ENCODE measurements around the gene ZDBF2.
"Not testable (repeated sequence)": the region's sequence is repeated elsewhere in the genome, so short reads cannot be mapped to it uniquely, and the experiment has no call there.

Gene ZDBF2

DNA sequence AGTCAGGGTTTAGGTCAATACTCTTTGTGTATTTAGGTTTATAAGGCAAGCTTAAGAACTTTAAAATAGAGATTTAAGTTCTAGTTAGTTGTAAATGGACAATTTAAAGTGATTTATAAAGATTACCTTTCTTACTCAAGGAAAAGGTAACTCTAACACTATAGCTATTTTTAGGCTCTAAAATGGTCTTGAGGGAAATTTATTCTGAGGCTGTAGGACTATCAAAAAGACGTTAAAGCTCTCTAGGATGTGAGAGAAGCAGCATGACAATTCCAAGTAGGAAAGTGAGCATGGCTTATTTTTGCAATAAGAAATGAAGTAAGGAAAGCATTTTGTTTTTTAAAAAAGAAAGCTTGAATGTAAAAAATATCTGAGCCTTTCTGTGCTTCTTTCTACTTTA lies 78.1 kb downstream of the ZDBF2 start:
- no peak overlapping the region for H3K4me3 ChIP-seq
- no peak for TF ChIP-seq Cebpa-rat (IDR thresholded peaks at IDR 0.05)
- no peak overlapping the region for H3K9ac ChIP-seq
- H3K4me2 ChIP-seq = no peak overlapping the region
- H4K20me1 ChIP-seq = no peaks in the 10 kb centered on the region
- H3K36me3 ChIP-seq = no peaks in the 10 kb centered on the region
- H3K27ac ChIP-seq = no peak overlapping the region
- H3K27me3 ChIP-seq = no peaks in the 10 kb centered on the region
- peaks cover 15% of the 10 kb centered on the region for H3K9me3 ChIP-seq
- H3K4me1 ChIP-seq = no peaks in the 10 kb centered on the region

DNA sequence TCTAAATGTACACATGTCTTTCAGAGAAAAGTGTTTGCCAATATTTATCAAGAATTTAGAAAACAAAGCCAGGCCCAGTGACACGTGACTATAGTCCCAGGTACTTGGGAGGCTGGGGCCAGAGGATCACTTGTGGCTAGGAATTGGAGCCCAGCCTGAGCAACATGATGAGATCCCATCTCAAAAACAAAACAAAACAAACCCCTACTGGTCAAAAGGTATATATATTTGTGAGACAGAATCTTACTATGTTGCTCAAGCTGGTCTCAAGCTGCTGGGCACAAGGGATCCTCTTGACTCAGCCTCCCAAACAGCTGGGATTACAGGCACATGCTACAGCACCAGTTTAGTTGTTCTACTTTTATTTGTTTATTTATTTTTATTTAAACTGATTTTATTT lies 79.2 kb downstream of the ZDBF2 start:
- H3K9me3 ChIP-seq = peaks cover 21% of the 10 kb centered on the region
- no peak overlapping the region for H3K27ac ChIP-seq

DNA sequence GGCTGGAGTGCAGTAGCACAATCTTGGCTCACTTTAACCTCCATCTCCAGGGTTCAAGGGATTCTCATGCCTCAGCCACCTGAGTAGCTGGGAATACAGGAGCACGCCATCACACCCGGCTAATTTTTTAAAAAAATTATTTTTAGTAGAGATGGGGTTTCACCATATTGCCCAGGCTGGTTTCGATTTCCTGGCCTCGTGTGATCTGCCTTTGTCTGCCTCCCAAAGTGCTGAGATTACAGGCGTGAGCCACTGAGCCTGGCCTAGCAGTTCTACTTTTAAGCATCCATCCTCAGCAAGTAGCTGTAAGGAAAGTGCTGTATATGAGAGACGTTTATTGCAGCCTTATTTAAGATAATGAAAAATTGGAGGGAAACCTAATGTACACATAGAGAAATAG lies 79.7 kb downstream of the ZDBF2 start:
- H3K4me1 ChIP-seq = no peaks in the 10 kb centered on the region
- H3K9ac ChIP-seq = no peak overlapping the region
- H4K20me1 ChIP-seq = no peaks in the 10 kb centered on the region

More for the DNA sequence above, 79.2 kb downstream of the ZDBF2 start:
- TF ChIP-seq Cebpa-rat (IDR thresholded peaks at IDR 0.05) = no peak
- Histone ChIP-seq H3K4me1 (no peaks in the 10 kb centered on the region), H3K36me3 (no peaks in the 10 kb centered on the region), H3K27me3 (no peaks in the 10 kb centered on the region), H3K4me2 (no peak overlapping the region), H4K20me1 (no peaks in the 10 kb centered on the region), H3K9ac (no peak overlapping the region), H3K4me3 (no peak overlapping the region)

DNA sequence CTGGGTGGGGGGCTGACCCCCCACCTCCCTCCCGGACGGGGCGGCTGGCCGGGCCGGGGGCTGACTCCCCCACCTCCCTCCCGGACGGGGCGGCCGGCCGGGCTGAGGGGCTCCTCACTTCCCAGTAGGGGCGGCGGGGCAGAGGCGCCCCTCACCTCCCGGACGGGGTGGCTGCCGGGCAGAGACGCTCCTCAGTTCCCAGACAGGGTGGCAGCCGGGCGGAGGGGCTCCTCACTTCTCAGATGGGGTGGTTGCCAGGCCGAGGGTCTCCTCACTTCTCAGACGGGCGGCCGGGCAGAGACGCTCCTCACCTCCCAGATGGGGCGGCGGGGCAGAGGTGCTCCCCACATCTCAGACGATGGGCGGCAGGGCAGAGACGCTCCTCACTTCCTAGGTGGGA lies 82.4 kb downstream of the ZDBF2 start:
- not testable (repeated sequence) for H3K27me3 ChIP-seq, H4K20me1 ChIP-seq, H3K36me3 ChIP-seq, H3K4me3 ChIP-seq, H3K27ac ChIP-seq, H3K9ac ChIP-seq, H3K4me1 ChIP-seq, H3K4me2 ChIP-seq
- H3K9me3 ChIP-seq = peaks cover 11% of the 10 kb centered on the region; the same call in 1 of the 2 replicates

More for the DNA sequence above, 79.7 kb downstream of the ZDBF2 start:
- no peaks in the 10 kb centered on the region for H3K36me3 ChIP-seq
- no peak for TF ChIP-seq Cebpa-rat (IDR thresholded peaks at IDR 0.05)
- H3K4me3 ChIP-seq = no peak overlapping the region
- H3K27me3 ChIP-seq = no peaks in the 10 kb centered on the region
- peaks cover 16% of the 10 kb centered on the region for H3K9me3 ChIP-seq
- no peak overlapping the region for H3K4me2 ChIP-seq
- no peak overlapping the region for H3K27ac ChIP-seq

DNA sequence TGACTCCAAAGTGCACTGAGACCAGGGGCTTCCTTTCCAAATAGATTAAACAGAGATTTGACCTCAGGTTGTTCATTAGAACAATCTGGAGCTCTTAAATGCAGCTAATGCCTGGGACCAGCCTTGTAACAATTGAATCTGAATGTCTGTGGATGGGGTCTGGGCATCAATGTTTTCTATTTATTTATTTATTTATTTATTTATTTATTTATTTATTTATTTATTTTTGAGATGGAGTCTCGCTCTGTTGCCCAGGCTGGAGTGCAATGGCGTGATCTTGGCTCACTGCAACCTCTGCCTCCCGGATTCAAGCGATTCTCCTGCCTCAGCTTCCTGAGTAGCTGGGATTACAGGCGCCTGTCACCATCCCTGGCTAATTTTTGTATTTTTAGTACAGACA lies 86.4 kb downstream of the ZDBF2 start:
- not testable (repeated sequence) for H3K36me3 ChIP-seq, H3K27ac ChIP-seq, H3K4me2 ChIP-seq, H3K9ac ChIP-seq, H4K20me1 ChIP-seq, H3K4me1 ChIP-seq, H3K4me3 ChIP-seq, H3K27me3 ChIP-seq
- H3K9me3 ChIP-seq = peaks cover 11% of the 10 kb centered on the region; the same call in 1 of the 2 replicates

DNA sequence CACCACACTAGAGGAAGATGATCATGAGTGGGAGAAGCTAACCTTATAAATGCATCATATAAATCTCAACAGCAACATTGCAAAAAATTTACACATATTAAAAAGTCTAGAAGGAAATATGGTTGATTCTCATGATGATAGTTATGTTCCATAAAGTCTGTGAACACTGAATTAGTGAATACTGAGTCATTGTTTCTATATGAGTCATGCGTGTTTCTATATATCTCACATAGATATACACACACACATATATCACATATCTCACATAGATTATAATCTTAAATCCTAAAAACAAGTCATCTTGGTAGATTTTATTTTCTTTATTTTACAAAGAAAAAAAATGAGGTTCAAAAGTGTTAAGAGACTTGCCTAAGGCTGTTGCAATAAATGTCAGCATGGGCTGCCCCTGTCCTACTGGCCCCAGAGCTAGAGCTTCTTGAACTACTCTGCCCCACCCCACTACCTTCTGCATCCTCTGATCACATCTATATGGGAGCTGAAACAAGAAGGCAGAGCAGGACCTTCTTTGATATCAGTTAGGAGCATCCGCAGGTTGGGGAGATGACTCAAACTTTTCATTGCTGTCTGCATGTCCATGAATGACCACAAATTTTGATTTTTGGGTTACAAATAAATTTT lies 87.1 kb downstream of the ZDBF2 start:
- Histone ChIP-seq H4K20me1 (no peaks in the 10 kb centered on the region), H3K36me3 (no peaks in the 10 kb centered on the region), H3K4me1 (no peaks in the 10 kb centered on the region), H3K27me3 (no peaks in the 10 kb centered on the region), H3K4me2 (no peak overlapping the region), H3K4me3 (no peak overlapping the region), H3K9ac (no peak overlapping the region), H3K27ac (no peak overlapping the region), H3K9me3 (peaks cover 11% of the 10 kb centered on the region; the same call in 1 of the 2 replicates)
- TF ChIP-seq Cebpa-rat (IDR thresholded peaks at IDR 0.05) = no peak

All from BLaER1 (cell line).